ENCODE results near the gene KPNB1.
A peak's percentile ranks its signal among the peaks of the same experiment; 100 is the strongest.

KPNB1 gene

GRCh38 chr17:47728214-47728877 lies 78.6 kb downstream of the KPNB1 start:
- DNase-seq (ENCODE audit: low spot score) = no peak

GRCh38 chr17:47729476-47729875 lies 79.8 kb downstream of the KPNB1 start:
- no peak for DNase-seq (ENCODE audit: low spot score)

GRCh38 chr17:47730681-47731080 lies 81.0 kb downstream of the KPNB1 start:
- DNase-seq (ENCODE audit: low spot score) = no peak

GRCh38 chr17:47731396-47731795 lies 81.7 kb downstream of the KPNB1 start:
- no peak for DNase-seq (ENCODE audit: low spot score)

GRCh38 chr17:47732399-47733046 lies 82.8 kb downstream of the KPNB1 start:
- no peak for DNase-seq (ENCODE audit: low spot score)

GRCh38 chr17:47733047-47733673 lies 83.4 kb downstream of the KPNB1 start, which contains the start of gene TBX21:
TBX21 (plus strand) TSS chr17:47733236; CDS start chr17:47733455, 219 bp downstream.
- DNase-seq (ENCODE audit: low spot score) = peak; percentile 11

GRCh38 chr17:47733674-47734410 lies 84.1 kb downstream of the KPNB1 start:
- no peak for DNase-seq (ENCODE audit: low spot score)

- DNase-seq (ENCODE audit: low spot score) = no peak
Observed at GRCh38 chr17:47735139-47735464, 85.4 kb downstream of the KPNB1 start.
